Endometrium (tissue), 2 donors: ENCODE data around the gene S100A16.
"Not testable (repeated sequence)": the region's sequence is repeated elsewhere in the genome, so short reads cannot be mapped to it uniquely, and the experiment has no call there.

ENCODE experiments used
- FAIRE-seq: peaks from 2 replicates; lab custom pipeline; 2012; peaks lifted over from hg19 to GRCh38; lab: Jason Lieb, UNC
- donor health status: control.
- donor health status: control.

S100A16 gene, protein sequence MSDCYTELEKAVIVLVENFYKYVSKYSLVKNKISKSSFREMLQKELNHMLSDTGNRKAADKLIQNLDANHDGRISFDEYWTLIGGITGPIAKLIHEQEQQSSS

DNA sequence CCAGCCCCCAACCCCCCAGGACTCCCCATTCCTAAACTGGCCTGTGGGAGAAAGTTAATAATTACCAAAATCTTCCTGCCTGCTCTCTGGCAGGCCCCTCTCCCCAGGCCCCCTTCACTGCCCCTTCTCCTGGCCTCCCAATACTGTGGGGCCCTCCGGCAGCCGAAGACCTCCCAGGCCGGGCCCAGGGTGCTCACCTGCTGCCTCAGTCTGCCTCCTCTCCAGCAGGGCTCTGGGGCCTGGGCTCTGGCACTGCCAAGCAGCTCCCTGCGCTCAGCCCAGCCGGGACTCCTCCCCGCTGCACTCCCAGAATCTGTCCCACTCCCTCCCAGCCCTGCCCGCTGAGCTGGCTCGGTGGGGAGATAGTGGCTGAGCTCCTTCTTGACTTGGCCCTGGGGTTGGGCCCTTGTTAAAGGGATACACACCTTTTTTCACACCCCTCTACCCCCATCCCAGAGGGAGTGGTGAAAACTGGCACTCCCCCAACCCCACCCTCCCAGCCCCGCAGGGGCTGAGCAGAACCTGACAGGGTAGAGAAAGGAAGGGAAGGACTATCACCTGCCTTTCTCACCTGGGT lies at the start of gene S100A16:
Gene S100A16 (minus strand): TSS at position 383 of the 577 bp plus-strand sequence. CDS start 4,986 bp downstream, outside the sequence.
- FAIRE-seq, result no peak

DNA sequence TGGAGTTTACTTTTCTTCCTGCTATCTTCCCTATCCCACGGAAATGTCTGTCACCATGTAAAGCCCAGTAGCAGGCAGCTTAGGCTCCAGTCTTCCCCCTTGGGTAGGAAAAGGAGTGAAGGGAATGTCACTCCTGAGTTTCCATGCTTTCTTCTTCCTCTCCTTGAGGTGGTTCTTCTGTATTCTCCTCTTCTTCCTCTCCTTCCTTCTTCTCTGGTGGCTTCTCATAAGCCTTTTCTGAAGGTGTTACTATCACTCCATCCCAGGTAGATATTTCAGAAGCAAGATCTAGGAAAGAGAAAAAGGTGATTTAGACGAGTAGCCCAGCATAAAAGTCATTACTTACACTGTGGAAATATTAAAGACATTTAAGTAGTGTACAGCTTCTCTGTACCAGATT lies 49.3 kb upstream of the S100A16 start:
- FAIRE-seq, result no peak

DNA sequence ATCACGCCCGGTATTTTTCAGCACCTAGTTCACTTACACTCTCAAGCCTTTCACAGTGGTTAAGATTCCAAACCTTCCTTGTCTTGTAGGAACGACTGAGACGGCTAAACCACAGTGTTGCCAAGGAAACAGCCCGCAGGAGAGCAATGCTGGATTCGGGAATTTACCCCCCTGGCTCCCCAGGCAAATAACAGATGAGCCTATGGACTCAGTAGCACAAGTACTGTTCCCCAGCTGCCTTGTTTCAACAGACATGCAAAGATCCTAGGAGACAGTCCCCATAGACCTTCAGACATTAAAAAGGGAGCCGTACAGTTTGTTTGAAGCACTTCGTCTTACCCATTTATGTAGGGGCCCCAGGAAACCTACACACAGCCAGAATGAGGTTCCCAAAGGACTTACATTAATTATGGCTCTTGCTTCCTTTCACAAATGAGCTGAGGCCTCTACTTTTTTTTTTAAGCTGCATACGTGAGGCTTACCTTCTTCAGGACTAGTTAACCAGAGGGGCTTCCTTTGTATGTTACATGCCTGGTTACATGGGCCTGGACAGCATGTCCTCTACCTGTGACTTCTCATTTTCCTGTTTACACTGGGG lies 48.3 kb upstream of the S100A16 start:
- no peak for FAIRE-seq

DNA sequence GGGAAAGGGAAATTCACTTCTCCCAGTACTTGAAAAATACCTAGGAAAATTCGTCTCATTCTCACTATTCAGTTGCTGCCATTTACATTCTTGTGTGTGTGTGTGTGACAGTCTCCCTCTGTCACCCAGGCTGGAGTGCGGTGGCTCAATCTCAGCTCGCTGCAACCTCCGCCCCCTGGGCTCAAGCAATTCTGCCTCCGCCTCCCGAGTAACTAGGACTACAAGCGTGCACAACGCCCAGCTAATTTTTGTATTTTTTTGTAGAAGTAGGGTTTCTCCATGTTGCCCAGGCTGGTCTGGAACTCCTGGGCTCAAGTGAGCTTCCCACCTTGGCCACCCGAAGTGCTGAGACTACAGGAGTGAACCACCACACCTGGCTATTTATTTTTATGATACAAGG lies 46.7 kb upstream of the S100A16 start:
- FAIRE-seq, result no peak

DNA sequence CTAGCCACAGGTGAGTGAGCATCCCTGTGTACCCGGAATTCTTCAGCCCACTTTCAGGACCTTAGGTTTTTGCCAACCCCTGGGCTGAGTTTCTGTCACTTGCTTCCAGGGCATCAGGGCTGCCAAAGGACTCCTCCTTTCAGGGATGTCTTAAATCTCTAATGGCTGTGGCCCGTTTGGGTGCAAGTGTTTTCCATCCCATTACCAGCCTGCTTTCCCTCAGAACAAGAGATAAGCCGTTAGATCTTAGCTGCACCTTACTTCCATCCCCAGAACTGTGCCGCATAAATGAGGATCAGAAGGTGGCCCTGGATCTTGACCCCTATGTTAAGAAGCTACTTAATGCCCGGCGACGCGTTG lies 46.2 kb upstream of the S100A16 start:
- FAIRE-seq, result no peak

DNA sequence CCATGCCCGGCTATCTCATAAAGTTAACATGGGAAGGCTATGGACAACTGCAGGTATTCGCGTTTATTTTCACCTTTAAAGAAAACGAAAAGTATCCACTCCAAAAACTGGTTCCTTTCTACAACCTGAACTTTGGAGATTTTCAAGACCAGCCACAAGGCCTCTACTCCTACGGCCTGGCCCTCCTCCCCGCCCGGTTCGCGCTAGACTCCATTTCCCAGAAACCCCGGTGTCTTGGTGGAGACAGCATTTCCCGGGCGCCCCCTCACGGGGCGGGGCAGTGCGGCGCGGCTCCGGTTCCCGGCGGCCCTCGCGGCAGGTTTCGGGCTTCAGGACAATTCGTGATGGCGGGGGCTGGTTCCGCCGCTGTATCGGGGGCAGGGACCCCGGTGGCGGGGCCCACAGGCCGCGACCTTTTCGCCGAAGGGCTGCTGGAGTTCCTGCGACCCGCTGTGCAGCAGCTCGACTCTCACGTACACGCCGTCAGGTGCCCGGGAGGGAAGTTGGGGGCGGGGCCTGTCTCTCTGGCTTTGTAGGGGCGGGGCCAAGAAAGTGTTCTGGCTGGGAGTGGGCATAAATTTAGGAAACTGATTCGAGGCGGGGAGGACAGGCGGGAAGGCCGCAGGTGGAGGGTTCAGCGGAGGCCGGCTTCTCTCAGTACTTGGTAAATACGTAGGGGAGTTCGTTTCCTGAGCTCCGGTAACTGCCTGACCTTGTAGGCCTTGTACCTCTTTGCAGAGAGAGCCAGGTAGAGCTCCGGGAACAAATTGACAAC lies 45.6 kb upstream of the S100A16 start, which contains the start of gene SNAPIN:
Gene SNAPIN (plus strand): TSS at position 304 of the 775 bp plus-strand sequence. CDS start 41 bp downstream, at position 345.
- no peak for FAIRE-seq

DNA sequence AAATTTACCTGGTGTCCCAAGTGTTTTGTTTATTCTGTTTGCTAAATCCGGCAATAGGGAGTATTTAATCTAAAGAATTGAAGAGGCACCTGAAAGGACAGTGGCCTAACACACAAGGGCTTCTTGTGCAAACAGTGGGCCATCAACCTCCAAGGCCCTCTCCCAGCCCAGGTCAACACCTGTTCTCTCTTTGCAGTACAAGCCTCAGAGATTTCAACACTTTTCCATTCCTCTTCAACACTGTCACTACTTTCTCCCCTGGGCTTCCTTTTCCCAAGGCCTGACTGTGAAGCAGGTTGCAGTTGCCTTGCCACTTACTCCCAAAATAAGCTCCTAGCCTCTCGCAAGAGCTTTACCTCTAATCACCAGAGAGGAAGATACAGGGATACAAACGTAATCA lies 42.4 kb upstream of the S100A16 start:
- no peak for FAIRE-seq

DNA sequence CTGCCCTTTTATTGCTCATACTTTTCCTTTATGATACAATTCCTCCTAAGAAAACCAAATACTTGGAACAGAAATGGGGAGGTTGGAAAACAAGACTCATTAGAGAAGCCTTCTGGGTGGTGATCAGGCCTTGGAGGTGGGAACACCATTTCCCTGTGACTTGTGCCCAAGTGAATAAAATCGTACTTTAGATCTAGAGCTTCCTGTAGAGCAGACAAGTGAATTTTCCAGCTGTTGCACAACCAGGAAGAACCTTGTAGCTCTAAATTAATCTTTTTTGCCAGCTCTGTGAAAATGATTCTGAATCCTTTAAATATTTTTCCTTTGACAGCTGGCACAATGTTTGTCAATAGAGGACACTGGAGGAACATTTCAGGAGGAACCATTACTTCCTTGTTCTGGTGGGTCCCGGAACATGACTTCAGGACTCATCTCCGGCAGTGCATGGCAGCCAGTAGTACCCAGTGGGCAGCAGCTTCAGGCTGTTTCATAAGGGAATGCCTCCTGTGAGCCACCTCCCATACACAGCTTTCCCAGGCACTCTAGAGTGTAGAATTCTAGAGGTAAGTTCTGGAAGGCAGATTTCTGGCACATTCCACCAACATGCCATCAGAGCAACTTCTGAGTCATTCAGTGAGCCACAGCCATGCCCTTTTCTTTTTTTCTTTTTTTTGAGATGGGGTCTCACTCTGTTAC lies 40.0 kb upstream of the S100A16 start:
- no peak for FAIRE-seq

DNA sequence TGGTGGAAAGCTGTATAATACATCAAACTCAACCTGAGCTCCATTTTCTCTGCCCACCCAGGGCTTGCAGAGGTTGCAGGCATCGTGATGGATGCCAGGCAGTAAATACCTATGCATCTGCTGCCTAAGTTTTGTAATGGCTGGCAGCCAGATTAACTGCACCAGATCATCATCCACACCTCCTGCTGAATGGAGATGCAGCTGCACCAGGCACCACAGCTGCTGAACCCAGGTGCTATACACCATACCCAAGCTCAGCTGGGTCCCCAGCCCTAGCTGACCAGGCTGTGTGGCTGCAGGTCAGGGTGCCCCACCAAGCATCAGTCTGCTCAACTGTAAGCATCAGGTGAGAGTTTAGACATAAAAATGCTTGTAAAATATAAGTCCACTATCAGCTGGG lies 38.8 kb upstream of the S100A16 start:
- no peak for FAIRE-seq

DNA sequence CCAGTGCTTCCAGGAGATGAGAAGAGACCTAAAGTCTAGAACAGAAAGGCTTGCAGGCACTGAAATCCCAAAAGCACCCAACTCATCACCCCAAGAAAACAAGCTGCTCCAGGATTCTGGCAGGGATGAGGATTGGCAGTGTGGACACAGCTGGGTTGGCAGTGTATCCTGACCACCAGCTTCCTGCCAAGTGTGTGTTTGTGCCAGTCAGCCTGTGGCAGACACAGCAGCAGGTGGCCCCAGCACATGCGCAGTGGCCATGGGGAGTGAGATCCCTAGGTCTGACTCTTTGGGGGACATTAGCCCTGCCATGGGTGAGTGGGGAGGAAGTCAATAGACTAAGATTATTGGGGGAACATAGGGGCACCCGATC lies 36.9 kb upstream of the S100A16 start:
- FAIRE-seq, result no peak

DNA sequence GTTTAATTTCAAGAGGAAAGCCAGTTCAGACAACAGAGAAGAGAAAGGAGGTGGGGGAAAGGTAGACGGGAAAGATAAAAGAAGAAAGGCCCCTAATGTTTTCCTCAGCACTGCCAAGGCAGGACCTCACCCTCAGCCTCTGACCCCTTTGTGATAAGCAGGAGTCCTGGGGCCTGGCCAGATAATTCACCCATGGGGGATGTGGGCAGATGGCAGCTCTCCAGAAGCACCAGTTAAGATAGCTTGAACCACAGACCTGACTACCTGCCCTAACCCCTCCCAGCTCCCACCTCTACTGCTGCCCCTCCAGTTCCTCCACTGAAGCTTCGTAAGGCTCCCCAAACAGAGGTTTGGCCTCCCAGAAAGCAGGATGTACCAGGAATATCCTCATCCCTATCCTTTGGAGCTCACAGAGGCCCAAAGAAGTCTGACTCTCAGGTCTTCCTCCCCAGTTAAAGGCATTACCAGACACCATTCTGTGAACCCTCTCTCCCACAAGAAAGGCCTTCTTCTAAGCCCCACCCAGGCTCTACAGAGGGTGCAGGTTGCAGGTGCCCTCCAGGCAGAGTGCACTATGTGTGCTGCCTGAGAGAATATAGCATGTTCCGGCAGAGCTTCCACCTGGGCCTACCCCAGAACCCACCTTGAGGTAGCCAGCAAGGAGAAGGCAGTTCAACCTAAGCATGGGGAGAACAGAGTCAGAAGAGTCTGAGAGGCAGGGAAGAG lies 36.4 kb upstream of the S100A16 start:
- FAIRE-seq, result no peak

DNA sequence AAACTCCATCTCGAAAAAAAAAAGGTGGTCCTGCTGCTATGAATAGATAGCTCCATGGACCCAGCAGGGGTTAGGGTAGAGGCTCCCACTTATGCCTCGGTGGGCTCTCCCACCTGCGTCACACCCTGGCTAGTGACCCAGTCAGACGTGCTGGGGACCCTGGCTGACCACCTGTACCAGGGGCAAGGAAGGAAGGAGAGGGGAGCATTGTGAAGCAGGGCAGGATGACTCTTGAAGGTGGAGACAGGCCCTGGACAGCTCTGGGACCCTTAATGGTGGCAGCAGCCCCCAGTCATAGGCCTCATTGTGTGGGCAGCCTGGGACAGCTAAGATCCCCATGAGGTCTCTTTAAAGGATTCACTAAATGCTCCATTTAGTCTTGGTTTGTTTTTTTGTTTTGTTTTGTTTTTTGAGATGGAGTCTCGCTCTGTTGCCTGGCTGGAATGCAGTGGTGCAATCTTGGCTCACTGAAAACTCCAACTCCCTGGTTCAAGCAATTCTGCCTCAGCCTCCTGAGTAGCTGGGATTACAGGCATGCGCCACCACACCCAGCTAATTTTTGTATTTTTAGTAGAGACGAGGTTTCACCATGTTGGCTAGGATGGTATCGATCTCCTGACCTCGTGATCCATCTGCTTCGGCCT lies 35.2 kb upstream of the S100A16 start:
- no peak for FAIRE-seq

DNA sequence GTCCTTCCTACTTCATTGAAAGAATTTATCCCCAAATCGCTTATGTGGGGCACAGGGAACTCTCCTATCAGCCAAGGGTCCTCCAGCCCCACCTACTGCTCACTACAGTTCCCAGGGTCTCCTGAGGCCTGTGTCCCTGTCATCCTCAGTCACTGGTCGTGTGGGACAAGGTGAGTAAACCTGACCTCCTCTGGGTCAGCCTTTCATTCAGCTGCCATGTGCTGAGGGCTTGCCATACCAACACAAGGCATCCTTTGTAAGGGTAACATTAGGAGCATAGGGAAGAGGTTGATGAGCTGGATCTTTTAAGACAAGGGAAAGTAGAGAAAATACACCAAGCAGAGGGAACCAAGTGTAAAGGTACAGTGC lies 34.4 kb upstream of the S100A16 start:
- no peak for FAIRE-seq

DNA sequence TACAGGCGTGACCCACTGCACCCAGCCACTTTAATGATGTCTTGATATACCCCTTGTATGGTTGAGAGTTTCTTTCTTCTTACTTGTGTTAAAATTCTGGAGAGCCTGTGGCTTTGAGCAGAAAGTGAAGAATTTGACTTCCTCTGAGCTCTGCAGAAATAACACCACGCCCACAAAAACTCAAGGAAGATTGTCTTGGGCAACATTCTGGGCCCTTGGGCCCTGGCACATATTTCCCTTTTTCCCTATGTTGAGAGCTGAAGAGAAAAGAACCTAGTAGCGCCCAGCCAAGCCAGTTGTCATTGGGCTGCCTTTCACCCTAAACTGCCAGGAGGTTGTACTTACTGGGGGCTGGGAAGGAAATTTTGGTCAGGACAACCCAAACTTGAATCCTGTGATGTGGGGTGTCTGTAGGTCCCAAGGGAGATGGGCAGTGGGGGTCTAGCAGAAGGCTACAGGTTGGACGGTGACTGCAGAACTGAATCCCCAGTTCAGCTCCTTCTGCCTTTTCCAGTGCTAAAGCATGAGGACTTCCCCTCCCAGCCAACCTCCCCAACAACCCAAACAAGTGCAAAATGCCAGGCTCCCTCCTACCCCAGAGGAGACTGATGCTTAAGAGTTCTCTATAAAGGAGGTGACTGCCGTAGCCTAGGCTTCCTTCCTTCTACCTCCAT lies 33.9 kb upstream of the S100A16 start:
- FAIRE-seq, result no peak

DNA sequence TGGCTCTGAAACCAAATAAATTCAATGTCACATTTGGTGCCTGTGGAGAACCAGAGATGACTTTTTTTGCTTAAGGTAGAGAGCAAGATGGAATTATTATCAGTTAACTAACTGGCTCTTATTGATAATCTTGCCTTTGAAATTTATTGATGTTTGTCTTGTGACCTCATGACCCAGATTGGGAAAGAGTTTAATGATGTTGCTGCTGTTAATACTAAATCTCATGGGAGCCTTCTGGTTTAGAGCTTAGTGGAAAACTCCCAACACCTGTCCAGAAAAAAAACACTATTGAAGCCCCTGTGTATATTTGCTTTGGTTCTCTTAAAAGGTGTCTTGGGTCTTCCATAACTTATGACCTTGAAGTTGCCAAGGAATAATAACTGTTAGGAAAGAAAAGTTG lies 30.9 kb upstream of the S100A16 start:
- no peak for FAIRE-seq

DNA sequence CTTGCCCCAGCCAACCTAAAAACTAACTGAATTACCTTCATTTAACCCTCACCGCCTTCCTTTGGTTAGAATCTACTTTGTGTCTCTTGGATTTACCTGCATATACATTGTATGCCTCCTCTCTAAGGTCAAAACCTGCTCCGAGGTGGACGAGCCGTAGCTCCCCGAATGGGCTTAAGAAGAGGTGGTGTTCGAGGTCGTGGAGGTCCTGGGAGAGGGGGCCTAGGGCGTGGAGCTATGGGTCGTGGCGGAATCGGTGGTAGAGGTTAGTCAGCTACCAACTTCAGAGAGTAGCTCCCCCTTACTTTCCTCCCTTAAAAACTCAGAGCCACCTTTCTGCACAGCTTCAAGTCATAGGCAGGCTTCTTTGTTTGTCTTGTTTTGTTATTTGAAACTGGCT lies 30.2 kb upstream of the S100A16 start:
- no peak for FAIRE-seq

DNA sequence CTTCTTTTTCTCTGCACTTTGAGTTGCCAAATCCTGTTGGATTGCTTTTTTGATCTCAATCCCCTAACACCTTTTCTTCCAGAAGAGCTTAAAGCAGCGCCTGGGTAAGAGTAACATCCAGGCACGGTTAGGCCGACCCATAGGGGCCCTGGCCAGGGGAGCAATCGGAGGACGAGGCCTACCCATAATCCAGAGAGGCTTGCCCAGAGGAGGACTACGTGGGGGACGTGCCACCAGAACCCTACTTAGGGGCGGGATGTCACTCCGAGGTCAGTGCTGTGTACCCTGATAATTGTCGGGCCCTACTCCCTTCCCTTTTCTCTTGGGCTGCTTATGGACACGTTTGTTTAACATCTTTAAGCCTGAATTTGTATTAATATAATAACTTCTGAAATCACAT lies 29.2 kb upstream of the S100A16 start:
- FAIRE-seq, result no peak

DNA sequence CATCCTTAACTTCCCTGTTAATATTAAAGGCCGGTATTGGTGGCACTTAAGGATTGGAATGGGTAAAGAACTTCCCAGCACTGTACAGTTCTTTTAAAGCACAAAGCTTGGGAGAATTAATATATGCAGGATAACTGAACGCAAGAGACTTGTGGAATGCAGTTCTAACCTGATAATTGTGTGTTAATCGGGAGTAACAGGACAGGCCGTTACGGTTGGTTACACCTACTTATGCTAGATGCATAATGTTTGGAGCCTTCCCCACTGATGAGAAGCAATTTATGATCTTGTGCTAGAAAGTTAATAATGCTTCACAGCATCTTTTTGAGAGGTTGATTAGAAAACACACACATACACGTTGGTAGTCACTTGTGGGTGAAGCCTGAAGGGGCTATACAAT lies 27.9 kb upstream of the S100A16 start:
- FAIRE-seq, result no peak

DNA sequence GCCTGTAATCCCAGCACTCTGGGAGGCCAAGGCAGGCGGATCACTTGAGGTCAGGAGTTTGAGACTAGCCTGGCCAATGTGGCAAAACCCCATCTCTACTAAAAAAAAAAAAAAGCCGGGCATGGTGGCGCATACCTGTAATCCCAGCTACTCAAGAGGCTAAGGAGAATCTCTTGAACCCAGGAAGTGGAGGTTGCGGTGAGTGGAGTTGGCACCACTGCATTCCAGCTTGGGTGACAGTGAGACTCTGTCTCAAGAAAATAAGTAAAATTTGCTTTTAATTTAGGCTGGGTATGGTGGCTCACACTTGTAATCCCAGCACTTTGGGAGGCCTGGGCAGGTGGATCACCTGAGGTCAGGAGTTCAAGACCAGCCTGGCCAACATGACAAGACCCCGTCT lies 27.3 kb upstream of the S100A16 start:
- FAIRE-seq, result not testable (repeated sequence)

DNA sequence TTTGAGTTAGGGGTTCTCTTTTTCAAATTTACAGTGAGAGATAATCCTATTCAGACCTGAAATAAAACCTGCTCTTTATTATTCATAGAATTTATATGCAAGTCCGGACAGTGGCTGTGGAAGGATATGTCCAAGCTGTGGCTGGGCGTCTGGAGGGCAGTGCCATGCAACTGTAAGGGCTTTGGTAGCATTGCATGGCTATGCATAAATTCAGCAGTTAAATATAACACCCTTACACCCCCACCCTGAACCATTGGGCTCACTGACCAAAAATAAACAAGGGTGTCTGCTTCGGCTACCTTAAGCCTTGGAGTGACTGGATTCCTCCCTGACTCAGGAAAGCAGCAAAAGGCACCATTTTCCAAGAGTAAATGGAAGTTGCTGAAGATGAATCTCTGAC lies 26.3 kb upstream of the S100A16 start:
- no peak for FAIRE-seq

DNA sequence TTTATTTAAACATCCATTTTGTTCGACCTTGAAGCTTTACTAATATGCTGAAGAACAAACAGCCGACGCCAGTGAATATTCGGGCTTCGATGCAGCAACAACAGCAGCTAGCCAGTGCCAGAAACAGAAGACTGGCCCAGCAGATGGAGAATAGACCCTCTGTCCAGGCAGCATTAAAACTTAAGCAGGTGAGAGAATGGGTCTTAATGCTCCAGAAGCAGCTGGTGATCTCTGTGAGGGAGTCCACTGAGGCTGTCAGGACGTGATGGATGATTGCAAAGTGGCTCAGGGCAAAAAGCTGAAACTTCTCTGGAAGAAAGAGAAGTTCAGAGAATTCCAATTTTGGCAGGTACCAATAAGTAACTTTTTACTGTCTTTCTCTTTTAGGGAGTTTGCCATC lies 25.3 kb upstream of the S100A16 start:
- no peak for FAIRE-seq
